ENCODE data around the gene LGALS1.
A peak's percentile ranks its signal among the peaks of the same experiment; 100 is the strongest.

Gene LGALS1

DNA sequence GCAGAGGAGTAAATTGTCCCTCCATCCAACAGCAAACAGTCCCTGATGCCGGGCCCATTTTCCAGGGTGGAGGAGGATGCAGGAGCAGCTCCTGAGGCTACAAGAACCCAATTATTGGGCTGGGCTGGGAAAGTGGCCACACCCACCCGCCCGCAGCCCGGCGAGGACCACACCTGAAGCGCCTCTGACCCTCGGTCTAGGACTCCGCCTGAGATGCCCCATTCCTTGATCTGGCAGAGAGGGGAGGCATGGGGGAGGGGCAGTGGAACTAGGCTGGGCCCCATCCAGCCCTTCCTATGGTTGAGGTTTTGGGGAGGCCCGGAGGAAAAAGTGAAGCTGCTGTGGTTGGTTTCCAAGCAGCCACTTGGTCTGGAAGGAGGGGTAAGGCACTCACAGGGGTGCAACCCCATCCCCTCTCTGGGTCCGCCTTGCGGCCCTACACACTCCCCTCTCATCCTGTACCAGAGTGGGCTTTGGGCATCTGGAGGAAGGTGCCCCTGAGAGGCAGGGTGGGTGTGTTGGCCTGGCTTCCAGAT lies 2.4 kb upstream of the LGALS1 start:
- no peaks in the 10 kb centered on the region for H3K27me3 ChIP-seq (ENCODE audit: control insufficient read depth, insufficient read depth, low read length)
- no peak overlapping the region for H3K4me3 ChIP-seq (ENCODE audit: low read depth, low read length)
- no peaks in the 10 kb centered on the region for H3K36me3 ChIP-seq (ENCODE audit: control insufficient read depth, insufficient read depth, low read length)
- H3K4me1 ChIP-seq (ENCODE audit: control insufficient read depth, insufficient read depth, low read length) = peaks cover 3% of the 10 kb centered on the region
- H3K9me3 ChIP-seq (ENCODE audit: control insufficient read depth, insufficient read depth, low read length) = no peaks in the 10 kb centered on the region
- H3K9ac ChIP-seq (ENCODE audit: low read depth, low read length) = no peak overlapping the region

GRCh38 chr22:37674248-37674647 lies 1.2 kb upstream of the LGALS1 start:
- H3K9ac ChIP-seq (ENCODE audit: low read depth, low read length) = no peak overlapping the region
- H3K36me3 ChIP-seq (ENCODE audit: control insufficient read depth, insufficient read depth, low read length) = no peaks in the 10 kb centered on the region
- H3K4me1 ChIP-seq (ENCODE audit: control insufficient read depth, insufficient read depth, low read length) = peaks cover 3% of the 10 kb centered on the region
- no peaks in the 10 kb centered on the region for H3K27me3 ChIP-seq (ENCODE audit: control insufficient read depth, insufficient read depth, low read length)
- no peaks in the 10 kb centered on the region for H3K9me3 ChIP-seq (ENCODE audit: control insufficient read depth, insufficient read depth, low read length)
- H3K4me3 ChIP-seq (ENCODE audit: low read depth, low read length) = no peak overlapping the region

DNA sequence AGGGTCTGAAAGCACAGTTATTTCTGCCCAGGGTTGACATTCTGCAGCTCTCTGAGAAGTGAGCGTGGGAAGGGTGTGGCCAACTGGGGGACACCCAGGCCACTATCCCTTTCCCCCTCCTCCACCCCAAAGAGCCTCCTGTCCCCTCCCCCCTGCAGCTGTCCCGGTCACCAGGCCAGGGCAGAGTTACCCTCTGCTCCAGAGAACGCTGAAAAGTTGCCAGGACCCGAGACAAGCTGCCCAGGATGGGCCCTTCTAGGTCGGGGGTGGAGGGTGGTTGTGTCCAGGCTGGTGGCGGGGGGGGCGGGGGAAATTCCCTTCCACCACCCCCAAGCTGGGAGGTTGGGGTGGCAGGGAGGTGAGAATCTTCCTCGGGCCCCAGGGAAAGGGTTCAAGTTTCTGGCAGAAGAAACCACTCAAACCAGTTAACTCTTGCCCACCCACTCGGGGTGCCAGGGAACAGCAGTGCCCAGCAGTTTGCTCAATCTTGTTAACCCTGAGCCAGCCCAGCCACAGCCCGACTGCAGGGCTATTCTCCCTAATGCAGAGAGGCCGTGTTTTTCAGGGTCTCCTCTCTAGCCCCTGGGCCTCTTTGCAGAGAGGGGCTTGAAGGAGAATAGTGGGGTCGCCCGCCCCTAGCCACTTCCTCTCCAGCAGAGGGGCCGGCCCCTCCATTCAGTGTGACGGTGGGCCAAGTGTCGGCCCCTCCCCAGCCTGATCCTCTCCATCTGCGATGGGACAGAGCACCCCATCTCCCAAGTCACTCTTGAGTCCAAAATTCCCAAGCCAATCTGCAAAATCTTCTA lies 697 bp downstream of the LGALS1 start:
- Histone ChIP-seq H3K4me3 (ENCODE audit: low read depth, low read length) (peak overlapping the region; percentile 61), H3K36me3 (ENCODE audit: control insufficient read depth, insufficient read depth, low read length) (no peaks in the 10 kb centered on the region), H3K9ac (ENCODE audit: low read depth, low read length) (no peak overlapping the region), H3K9me3 (ENCODE audit: control insufficient read depth, insufficient read depth, low read length) (no peaks in the 10 kb centered on the region), H3K27me3 (ENCODE audit: control insufficient read depth, insufficient read depth, low read length) (no peaks in the 10 kb centered on the region), H3K4me1 (ENCODE audit: control insufficient read depth, insufficient read depth, low read length) (peaks cover 3% of the 10 kb centered on the region)

DNA sequence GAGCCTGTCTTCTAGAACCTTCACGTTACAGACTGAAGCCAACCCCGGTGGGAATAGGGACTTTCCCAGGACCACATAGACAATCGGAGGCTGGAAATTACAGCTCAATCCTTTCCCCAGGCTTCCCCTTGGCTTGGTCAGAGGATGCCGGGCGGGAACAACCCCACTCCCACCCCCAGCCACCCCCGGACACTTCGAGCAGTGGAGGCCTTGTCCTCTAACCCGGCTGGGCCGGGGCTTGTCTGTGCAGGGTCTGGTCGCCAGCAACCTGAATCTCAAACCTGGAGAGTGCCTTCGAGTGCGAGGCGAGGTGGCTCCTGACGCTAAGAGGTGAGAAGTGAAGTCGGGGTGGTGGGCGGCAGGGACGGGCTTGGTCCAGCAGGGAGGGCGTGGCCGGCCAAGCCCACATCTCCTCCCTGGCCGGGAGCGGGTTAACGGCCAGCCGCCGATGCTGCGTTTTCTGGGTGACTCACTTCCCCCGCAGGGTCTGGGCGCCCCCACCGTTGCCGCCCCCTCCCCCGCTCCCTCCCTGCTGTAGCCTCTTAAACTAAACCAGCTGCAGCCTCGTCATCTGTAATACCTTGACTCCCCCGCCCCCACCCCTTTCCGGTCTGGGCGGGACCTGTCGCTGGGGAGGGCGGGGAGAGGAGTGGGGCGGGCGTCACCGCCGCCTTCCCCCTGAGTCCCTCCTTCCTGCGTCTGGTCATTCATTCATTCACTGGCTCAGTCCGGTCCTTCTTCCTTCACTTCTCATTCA lies 1.5 kb downstream of the LGALS1 start:
- H3K4me1 ChIP-seq (ENCODE audit: control insufficient read depth, insufficient read depth, low read length) = peaks cover 3% of the 10 kb centered on the region
- no peak overlapping the region for H3K9ac ChIP-seq (ENCODE audit: low read depth, low read length)
- peak overlapping the region; percentile 61 for H3K4me3 ChIP-seq (ENCODE audit: low read depth, low read length)
- no peaks in the 10 kb centered on the region for H3K36me3 ChIP-seq (ENCODE audit: control insufficient read depth, insufficient read depth, low read length)
- H3K27me3 ChIP-seq (ENCODE audit: control insufficient read depth, insufficient read depth, low read length) = no peaks in the 10 kb centered on the region
- H3K9me3 ChIP-seq (ENCODE audit: control insufficient read depth, insufficient read depth, low read length) = no peaks in the 10 kb centered on the region

DNA sequence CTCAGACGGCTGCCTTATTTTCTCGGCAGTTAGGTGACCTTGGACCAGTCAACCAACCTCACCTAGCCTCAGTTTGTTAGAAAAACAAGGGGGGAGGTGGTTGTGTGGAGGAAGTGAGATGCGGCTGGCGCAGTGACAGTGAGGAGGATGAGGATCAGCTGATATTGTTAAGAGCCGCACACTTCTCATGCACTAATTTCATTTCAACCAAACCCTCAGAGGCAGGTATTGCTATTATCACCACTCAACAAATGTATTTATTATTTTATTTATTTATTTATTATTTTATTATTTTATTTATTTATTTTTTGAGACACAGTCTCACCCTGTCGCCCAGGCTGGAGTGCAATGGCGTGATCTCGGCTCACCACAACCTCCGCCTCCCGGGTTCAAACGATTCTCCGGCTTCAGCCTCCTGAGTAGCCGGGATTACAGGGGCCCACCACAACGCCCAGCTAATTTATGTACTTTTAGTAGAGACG lies 2.1 kb downstream of the LGALS1 start:
- Histone ChIP-seq H3K9me3 (ENCODE audit: control insufficient read depth, insufficient read depth, low read length) (no peaks in the 10 kb centered on the region), H3K36me3 (ENCODE audit: control insufficient read depth, insufficient read depth, low read length) (no peaks in the 10 kb centered on the region), H3K4me3 (ENCODE audit: low read depth, low read length) (peak overlapping the region; percentile 61), H3K4me1 (ENCODE audit: control insufficient read depth, insufficient read depth, low read length) (peaks cover 3% of the 10 kb centered on the region), H3K27me3 (ENCODE audit: control insufficient read depth, insufficient read depth, low read length) (no peaks in the 10 kb centered on the region), H3K9ac (ENCODE audit: low read depth, low read length) (no peak overlapping the region)

DNA sequence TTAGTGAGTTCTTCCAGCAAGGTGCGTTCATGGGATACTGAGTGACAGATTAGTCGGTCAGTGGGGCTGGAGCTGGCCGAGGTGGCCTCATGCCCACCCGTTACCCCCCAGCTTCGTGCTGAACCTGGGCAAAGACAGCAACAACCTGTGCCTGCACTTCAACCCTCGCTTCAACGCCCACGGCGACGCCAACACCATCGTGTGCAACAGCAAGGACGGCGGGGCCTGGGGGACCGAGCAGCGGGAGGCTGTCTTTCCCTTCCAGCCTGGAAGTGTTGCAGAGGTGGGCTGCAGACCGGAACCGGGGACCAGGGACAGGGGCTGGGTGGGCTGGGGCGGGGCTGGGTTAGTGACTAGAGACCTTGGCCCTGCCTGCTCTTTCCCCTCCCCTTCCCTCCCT lies 2.9 kb downstream of the LGALS1 start:
- no peak overlapping the region for H3K9ac ChIP-seq (ENCODE audit: low read depth, low read length)
- H3K4me1 ChIP-seq (ENCODE audit: control insufficient read depth, insufficient read depth, low read length) = peaks cover 3% of the 10 kb centered on the region
- no peak overlapping the region for H3K4me3 ChIP-seq (ENCODE audit: low read depth, low read length)
- H3K36me3 ChIP-seq (ENCODE audit: control insufficient read depth, insufficient read depth, low read length) = no peaks in the 10 kb centered on the region
- no peaks in the 10 kb centered on the region for H3K27me3 ChIP-seq (ENCODE audit: control insufficient read depth, insufficient read depth, low read length)
- H3K9me3 ChIP-seq (ENCODE audit: control insufficient read depth, insufficient read depth, low read length) = no peaks in the 10 kb centered on the region

DNA sequence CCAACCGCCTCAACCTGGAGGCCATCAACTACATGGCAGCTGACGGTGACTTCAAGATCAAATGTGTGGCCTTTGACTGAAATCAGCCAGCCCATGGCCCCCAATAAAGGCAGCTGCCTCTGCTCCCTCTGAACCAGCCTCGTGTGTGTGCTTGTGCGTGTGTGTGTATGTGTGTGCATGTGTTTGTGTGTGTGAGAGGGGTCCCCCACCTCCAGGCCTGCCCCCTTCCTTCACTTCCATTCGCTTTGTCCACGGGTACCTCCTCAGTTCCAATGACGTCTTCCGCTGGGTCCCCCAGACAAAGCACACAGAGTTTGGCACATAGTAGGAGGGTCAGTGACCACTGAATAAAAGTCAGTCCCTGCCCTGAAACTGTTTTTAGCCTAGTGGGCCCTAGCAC lies 4.2 kb downstream of the LGALS1 start:
- no peaks in the 10 kb centered on the region for H3K9me3 ChIP-seq (ENCODE audit: control insufficient read depth, insufficient read depth, low read length)
- H3K27me3 ChIP-seq (ENCODE audit: control insufficient read depth, insufficient read depth, low read length) = no peaks in the 10 kb centered on the region
- H3K36me3 ChIP-seq (ENCODE audit: control insufficient read depth, insufficient read depth, low read length) = no peaks in the 10 kb centered on the region
- H3K4me3 ChIP-seq (ENCODE audit: low read depth, low read length) = no peak overlapping the region
- no peak overlapping the region for H3K9ac ChIP-seq (ENCODE audit: low read depth, low read length)
- peaks cover 3% of the 10 kb centered on the region for H3K4me1 ChIP-seq (ENCODE audit: control insufficient read depth, insufficient read depth, low read length)

- H3K4me1 ChIP-seq (ENCODE audit: control insufficient read depth, insufficient read depth, low read length) = peaks cover 3% of the 10 kb centered on the region
- no peaks in the 10 kb centered on the region for H3K27me3 ChIP-seq (ENCODE audit: control insufficient read depth, insufficient read depth, low read length)
- H3K9ac ChIP-seq (ENCODE audit: low read depth, low read length) = no peak overlapping the region
- H3K36me3 ChIP-seq (ENCODE audit: control insufficient read depth, insufficient read depth, low read length) = no peaks in the 10 kb centered on the region
- H3K9me3 ChIP-seq (ENCODE audit: control insufficient read depth, insufficient read depth, low read length) = no peaks in the 10 kb centered on the region
- H3K4me3 ChIP-seq (ENCODE audit: low read depth, low read length) = no peak overlapping the region
Observed at GRCh38 chr22:37680191-37680851, 4.9 kb downstream of the LGALS1 start.

- no peaks in the 10 kb centered on the region for H3K9me3 ChIP-seq (ENCODE audit: control insufficient read depth, insufficient read depth, low read length)
- no peaks in the 10 kb centered on the region for H3K36me3 ChIP-seq (ENCODE audit: control insufficient read depth, insufficient read depth, low read length)
- H3K4me1 ChIP-seq (ENCODE audit: control insufficient read depth, insufficient read depth, low read length) = peaks cover 3% of the 10 kb centered on the region
- no peaks in the 10 kb centered on the region for H3K27me3 ChIP-seq (ENCODE audit: control insufficient read depth, insufficient read depth, low read length)
- no peak overlapping the region for H3K4me3 ChIP-seq (ENCODE audit: low read depth, low read length)
- H3K9ac ChIP-seq (ENCODE audit: low read depth, low read length) = no peak overlapping the region
Observed at GRCh38 chr22:37681001-37681424, 5.6 kb downstream of the LGALS1 start.

DNA sequence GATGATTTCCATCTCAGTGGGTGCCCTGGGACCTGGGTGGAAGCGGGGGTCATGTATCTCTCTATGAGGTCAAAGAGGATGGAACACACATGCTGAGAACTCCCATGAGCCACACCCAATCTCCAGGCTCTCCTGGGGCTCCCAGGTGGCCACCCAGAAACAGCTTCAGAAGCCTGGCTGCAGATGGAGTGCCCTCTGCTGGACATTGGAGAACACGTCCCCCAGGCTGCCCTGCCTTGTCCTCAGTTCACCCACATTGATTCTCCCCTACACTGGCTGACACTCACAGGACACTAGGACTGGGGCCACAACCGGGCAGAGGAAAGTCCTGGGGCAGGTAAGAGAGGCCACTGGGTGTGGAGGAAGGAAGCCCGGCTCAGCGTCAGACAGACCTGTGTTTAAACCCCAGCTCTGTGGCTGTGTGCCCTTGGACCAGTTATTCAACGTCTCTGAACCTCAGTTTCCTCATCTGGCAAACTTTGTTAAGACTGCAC lies 6.2 kb downstream of the LGALS1 start:
- Histone ChIP-seq H3K36me3 (ENCODE audit: control insufficient read depth, insufficient read depth, low read length) (no peaks in the 10 kb centered on the region), H3K9ac (ENCODE audit: low read depth, low read length) (no peak overlapping the region), H3K4me1 (ENCODE audit: control insufficient read depth, insufficient read depth, low read length) (peaks cover 3% of the 10 kb centered on the region), H3K4me3 (ENCODE audit: low read depth, low read length) (no peak overlapping the region), H3K9me3 (ENCODE audit: control insufficient read depth, insufficient read depth, low read length) (no peaks in the 10 kb centered on the region), H3K27me3 (ENCODE audit: control insufficient read depth, insufficient read depth, low read length) (no peaks in the 10 kb centered on the region)

DNA sequence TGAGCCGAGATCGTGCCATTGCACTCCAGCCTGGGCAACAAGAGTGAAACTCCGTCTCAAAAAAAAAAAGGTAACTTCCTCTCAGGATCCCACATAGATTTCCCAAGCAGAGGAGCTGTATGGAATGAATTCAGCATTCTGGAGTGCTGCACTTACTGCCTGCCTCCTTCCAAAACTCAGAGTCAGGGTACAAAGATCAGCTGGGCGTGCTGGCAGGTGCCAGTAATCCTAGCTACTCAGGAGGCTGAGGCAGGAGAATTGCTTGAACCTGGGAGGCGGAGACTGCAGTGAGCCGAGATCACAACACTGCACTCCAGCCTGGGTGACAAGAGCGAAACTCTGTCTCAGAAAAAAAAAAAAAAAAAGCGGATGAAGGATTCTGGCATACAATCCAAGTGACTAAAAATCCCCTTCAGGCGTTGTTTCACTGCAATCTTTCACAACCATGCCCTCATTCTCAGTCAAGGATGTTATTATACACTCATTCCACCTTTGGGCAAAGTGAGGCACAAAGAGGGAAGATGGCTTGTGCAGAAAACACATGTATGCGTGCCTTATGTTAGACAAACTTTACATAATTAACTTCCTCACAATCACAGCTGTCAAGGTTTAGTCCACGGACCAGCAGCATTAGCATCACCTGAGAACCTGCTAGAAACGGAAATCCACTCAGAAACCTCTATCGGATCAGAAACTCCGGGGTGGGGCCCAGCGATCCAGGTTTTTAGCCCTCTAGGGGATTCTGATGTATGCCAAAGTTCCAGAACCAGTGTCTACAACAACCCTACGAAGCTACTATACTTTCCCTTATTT lies 9.6 kb downstream of the LGALS1 start:
- no peaks in the 10 kb centered on the region for H3K4me1 ChIP-seq (ENCODE audit: control insufficient read depth, insufficient read depth, low read length)
- no peak overlapping the region for H3K9ac ChIP-seq (ENCODE audit: low read depth, low read length)
- no peaks in the 10 kb centered on the region for H3K27me3 ChIP-seq (ENCODE audit: control insufficient read depth, insufficient read depth, low read length)
- H3K4me3 ChIP-seq (ENCODE audit: low read depth, low read length) = no peak overlapping the region
- H3K9me3 ChIP-seq (ENCODE audit: control insufficient read depth, insufficient read depth, low read length) = no peaks in the 10 kb centered on the region
- H3K36me3 ChIP-seq (ENCODE audit: control insufficient read depth, insufficient read depth, low read length) = peaks cover 14% of the 10 kb centered on the region
